HG03457 (cell line): Measurements from ENCODE around the gene TRPC4.

Experiments
- ATAC-seq: cut with Tn5 transposase; IDR thresholded peaks from one replicate; pipeline ENCODE4 v1.9.1; 2021; ENCODE audit warnings: moderate number of reproducible peaks; ENCODE audit not compliant: unreplicated experiment

Gene TRPC4

DNA sequence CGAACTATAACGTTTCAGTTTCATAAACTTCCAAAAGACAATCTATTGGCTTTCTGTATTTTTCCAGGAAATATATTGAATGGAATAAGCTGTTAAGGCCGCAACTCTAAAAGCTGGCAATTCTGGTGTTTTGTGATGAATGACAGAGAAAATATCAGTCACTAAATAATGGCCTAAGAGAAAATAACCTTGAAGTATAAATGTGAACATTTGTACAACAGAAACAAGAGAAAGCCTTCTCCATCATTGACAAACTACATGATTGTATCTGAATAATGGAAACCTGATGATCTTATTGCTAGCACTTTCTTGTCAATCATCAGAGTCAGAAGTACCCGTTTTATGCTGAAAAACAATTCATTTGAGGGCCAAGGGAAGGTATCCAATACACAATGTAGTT lies 134.3 kb downstream of the TRPC4 start:
- no peak for ATAC-seq

DNA sequence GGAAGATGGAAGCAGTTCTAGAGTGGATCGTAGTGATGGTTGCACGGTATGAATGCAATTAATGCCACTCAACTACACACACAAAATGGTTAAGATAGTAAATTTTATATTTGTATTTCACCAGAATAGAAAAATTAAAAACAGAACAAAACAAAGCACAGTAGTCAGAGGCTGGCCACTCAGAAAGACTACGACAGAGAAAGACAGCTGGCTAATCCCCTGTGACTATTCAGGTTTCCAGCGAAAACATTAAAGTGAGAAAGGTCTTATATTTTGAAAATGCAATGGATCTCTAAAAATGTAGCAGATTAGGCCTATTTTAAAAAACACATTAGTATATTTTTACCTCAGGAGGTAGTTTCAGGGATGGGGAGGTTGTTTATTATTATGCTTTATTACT lies 139.7 kb downstream of the TRPC4 start:
- no peak for ATAC-seq

DNA sequence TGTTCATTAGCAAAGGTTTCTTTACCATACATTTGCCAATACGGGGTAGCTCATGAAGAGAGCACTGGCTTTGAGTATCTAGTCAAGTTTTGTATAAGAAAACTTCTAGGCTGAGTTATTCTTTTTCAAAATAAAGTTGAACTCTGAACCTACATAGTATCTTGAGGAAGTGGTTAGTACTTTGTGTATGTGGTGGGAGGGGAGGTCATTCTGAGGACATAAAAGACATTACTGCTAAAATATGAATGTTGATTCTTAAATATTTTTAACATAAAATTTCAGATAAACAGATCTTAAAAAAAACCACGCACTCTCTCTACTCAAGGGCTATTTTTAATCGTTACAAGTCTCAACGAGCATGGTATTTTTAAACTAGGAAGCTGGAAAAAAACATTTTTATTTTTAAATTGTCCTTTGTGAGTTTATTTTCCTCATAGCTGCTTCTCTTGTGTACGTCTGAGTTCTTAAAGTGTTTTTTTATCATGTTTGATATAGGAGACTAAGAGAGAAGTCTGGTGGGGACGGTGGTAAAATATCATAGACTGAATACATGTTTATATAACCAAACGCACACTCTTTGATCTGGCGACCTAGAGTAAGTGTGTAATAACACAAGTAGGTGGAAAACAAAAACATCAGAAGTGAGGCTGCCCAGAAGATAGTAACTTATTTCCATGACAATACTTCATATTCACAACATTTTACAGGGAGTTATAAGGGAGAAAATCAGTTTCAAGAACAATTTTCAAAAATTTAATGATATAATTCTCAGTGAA lies 153.0 kb downstream of the TRPC4 start:
- ATAC-seq = no peak

DNA sequence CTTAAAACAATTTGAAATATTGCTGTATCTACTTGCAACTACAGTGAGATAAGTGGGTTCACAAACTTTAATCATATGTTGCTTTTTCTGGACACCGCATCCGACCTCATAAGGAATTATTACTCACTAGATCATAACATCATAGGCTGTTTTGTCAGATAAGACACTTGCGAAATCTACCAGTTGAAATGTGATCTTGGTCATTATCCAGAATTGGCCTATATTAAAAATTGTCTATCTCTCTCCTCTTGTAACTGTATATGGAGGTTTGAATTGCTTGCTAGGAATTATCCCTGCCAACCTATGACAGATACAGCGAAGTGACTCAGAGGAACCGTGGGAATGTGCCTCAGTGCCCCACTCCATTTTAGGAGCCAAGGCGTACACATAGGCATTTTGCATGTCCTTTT lies 154.0 kb downstream of the TRPC4 start:
- no peak for ATAC-seq

DNA sequence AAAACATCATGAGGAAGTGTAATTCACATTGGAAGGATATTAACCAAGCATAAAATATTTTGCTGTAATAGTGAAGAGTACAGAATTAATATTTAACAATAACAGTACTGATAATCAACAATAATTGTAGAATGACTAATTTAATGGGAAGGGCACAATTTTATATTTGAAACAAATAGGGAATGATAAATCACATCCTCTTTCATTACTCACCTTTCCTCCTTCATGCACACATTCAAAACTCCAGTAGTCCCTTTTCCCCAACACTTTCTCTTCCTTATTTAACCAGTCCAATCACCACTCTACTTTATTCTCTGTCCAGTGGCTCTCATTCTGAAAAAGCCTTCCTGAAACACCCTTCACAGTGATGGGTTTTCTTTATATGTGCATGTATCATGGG lies 160.3 kb downstream of the TRPC4 start:
- no peak for ATAC-seq

DNA sequence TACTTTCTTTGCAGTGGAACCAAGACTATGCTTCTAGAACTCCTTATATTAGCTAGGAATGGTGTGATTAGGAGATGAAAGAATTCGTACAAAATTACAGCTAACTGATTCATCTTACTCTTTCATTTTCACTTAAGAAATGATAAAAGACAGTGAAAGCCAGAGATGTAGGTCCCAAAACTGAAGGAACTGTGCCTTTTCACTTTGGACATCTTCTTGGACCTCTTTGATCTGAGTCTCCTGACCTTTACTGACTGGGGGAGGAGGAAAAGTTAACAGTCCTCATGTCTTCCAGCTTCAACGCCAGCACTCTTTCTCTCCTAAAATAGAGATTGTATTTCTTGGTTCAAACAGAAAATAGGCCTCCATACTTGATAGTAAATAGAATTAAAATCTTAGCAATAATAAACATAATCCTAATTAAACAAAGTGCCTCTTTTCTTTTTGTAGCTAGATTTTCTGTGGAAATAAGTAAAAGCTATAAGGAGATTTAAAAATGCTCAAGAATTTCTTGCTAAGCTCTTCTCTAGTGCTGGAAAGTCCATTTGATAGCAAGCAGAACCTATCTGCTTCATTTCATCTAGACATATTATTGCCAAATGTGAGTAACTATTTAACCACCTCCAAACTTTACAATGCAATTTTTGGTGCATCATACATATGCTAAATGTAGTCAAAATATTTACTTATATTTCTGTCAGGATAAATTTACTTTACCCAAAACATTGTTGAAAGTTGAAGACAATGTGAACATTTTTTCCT lies 161.7 kb downstream of the TRPC4 start:
- ATAC-seq = no peak

DNA sequence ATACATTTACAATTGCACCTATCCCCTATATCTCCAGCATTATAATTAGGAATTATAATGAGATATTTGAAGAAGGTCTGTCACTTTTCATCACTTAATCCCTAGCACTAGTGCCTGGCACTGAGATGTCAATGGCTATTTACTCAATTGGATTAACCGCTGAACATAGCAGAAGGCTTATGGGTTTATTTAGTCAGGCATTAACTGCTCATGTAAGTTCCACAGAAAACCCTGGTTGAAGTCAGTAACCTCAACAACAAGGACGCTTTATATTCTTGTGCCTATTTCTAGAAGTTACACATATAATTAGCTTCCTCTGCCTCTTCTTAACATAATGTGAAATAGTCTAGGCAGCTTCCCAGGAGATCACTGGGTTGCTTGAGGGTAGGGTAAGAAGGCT lies 163.5 kb downstream of the TRPC4 start:
- no peak for ATAC-seq

DNA sequence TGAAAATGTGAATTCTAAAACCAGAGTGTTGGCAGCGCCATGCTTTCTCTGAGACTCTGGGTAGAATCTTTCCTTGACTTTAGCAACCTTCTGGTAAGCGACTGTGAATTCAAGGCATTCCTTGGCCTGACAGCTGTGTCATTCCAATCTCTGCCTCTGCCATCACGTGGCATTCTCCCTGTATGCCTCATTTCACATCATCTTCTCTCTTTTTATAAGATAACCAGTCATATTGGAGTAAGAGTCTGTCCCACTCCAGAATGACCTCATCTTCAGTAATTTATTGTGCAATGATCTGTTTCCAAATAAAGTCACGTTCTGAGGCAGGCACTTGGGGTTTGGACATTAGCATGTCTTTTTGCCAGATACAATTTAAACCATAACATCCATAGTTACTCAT lies 167.6 kb downstream of the TRPC4 start:
- ATAC-seq = no peak

DNA sequence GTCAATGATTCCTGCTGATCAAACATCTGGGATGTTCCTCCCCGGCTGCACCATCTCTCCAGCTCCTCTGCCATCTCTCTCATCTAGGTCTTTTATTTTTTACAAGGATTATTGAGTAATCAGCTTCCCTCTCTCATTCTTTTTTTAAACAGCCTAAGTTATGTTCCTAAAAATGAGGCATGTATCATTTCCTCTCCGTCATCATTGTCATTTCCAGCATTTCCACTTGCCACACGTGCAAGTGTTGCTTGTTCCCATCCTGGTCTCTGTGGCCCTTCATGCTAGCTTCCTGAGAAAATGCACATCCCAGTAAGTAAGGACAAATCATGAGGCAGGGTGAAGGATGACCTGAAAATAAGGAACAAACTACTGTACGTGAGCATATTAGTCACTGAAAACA lies 168.3 kb downstream of the TRPC4 start:
- ATAC-seq = no peak

DNA sequence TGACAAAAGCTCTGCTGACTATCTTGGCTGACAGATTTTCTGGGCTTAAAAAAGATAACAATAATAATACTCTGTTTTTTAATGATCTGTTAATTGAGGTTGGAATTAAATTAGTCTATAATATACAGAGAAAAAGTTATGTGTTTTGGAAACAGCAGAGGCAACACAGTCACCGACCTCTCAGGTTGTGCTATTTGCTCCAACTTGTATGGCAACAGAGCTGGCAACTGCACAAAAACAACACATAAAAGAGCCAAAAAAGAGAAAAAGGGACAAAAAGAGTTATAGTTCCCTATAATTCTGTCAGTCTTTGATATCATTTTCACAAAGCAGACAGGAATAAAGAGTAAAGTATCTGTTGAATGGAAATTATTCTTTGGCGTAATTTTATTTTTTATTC lies 168.7 kb downstream of the TRPC4 start:
- no peak for ATAC-seq

DNA sequence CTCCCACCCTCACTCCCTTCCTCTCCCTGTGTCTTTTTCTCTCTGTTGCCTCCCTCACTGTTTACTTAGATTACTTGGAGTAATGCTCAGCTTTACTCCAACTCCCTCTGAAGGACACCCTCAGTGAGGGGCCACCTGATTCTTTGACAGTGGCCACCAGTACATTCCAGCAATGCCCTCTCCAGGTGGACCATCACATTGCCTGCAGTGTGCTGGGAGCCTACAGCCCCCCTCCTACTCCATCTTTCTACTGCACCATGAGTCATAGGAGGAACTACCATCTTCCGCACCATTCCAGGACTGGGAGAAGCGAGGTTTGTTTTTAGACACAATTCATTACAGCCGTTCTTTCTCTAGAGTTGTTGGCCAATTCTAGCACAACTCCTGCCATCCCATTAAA lies 174.4 kb downstream of the TRPC4 start:
- ATAC-seq = no peak

DNA sequence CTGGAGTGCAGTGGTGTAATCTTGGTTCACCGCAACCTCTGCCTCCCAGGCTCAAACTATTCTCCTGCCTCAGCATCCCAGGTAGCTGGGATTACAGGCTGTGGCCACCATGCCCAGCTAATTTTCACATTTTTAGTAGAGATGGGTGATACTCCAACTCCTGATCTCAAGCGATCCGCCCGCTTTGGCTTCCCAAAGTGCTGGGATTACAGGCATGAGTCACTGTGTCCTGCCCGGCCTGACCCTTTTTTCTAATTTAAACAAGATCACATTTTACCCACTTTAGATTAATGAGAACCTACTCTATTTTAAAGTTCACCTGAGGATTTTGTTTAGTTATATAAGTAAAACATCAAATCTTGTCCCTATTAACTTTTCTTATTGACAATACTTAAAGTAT lies 179.2 kb downstream of the TRPC4 start:
- ATAC-seq = no peak

DNA sequence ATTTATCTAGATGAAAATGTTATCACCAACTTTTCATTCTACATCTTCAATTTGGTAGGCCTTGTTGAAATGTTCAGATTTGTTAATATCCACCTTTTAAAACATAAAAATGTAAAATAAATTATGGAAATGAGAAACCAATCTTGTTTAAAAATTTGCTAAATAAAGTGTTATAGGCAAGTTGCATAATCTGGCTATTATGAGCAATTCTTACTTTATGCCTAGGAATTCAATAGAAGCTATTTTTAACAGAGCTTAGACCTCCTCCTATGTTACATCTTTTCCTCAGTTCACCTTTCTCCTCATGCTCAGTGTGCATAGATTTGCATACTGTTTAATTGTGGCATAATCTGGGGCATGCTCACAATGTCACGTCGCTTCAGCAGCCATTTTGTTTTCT lies 183.1 kb downstream of the TRPC4 start:
- no peak for ATAC-seq

DNA sequence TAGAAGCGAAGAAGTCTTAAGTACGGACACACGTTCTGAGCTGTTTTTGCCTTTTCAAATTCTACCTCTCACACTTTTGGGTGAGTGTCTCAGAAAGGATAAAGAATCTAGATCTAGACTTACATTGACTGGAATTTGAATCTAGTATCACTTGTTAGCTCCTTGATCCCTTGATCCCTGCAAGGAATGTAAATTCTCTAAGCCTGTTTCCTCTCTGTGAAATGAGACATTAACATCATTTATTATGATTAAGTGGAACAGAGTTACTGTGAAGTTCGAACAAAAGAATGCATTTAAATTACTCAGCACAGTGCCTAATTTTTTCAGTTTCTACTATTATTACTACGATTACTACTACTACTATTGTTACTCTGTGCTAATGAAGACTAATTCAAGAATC lies 184.4 kb downstream of the TRPC4 start:
- no peak for ATAC-seq

DNA sequence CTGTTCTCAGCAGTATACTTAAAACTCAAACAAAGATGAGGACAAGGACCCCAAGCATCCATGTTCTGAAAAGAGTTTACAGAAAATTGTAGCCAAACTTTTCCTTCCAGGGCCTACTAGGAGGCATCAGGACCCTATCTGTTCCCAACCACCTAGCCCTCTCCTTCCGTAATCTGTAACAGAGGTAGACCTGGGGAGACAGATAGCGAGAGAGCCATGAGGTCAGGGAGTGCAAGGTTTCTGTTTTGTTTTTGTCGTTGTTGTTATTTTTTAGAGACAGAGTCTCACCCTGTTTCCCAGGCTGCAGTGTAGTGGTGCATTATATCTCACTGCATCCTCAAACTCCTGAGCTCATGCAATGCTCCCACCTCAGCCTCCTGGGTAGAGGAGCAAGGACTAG lies 187.1 kb downstream of the TRPC4 start:
- ATAC-seq = no peak

DNA sequence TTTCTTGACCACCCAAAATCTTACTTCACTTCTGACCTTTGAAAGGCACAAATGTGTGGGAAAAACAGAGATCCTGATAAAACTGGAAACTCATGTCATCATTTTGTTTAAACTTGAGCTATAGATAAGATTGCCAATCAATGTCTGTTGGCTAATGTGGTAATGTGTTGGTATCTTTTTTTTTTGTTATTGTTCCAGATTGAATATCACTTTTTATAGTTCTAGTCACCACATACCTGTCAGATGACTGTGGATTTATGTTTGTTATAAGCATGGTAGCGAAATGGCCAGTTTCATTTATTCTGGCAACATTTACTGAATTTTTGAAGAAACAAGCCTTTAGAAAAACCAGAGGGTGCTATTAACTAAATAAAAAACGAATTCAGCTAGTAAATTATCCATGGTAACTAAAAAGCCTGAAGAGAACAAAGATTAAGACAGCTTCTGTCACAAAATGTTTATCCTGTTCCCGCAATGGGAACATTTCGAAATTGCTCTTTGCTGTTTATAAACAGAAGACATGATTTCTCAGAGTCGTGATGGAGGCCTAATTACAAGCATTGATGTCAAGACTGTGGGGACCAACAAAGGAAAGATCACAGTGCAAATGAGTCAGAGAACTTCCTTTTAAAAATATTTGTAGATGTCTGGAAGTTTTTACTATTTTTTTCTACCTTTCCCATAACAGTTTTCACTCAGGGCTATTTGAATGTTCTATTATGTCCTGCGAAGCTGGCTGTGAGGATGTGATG lies 188.1 kb downstream of the TRPC4 start:
- no peak for ATAC-seq

DNA sequence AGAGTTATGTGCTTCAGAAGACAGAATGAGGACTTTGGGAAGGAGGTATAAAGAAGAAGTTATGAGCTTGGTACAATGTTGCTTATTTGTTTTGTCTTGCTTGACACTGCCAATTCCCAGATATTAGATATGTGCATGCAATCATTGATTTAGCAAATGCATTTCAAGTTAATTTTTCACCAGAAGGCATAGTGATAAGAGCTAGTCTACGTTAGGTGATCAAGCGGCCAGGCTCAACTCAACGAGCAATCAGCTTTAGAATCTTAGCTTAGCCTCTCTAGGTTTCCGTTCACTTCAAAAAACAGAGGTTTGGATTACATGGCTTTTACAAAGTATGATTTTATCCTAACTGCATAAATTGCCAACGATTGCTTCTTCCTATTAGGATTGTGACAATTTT lies 189.4 kb downstream of the TRPC4 start:
- ATAC-seq = no peak

DNA sequence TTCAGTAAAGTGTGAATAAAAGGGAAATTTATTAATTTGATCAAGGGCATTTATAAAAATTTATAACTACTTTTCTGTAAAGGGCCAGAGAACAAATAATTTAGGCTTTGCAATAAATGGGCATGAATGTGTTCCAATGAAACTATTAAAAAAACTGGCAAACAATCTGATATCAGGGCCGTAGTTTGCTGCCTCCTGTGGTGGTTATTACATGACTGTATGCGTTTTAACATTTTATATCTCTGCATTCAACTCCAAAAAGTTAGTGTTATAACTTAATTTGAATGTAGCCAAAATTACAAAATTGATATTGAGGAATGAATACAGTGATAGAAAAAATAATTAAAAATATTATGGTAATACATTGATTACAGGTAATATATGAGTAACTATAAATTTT lies 190.5 kb downstream of the TRPC4 start:
- no peak for ATAC-seq

DNA sequence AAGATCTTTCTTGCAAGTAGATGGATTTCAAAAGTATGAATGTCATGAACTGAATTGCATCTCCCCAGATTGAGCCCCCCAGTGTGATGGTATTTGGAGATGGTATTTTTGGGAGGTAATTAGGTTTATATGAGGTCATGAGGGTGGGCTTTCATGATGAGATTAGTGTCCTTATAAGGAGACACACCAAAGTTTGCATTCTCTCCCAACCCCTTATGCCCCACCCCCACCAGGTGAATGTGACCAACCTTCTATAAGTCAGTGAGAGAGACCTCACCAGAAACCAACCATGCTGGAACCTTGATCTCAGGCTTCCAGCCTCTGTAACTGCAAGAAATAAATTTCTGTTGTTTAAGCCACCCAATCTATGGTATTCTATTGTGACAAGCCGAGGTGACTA lies 199.7 kb downstream of the TRPC4 start:
- ATAC-seq = no peak

DNA sequence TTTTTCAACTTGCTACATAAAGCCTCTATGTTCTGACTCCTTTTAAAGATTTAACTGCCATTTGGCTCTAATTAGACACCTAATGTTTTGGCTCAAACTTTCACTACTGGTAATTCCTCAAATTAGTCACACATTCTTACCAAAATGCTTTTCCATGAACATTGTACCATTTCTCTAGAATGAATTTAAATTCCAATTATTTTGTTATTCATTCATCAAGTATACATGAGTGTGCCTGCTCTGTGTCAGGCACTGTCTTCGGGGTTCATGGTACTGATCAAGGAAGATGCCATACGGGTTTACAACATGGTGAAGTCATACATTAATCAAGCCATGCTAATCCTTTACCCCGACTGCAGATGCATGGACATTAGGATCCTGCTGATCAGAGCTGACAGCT lies 201.9 kb downstream of the TRPC4 start:
- no peak for ATAC-seq

DNA sequence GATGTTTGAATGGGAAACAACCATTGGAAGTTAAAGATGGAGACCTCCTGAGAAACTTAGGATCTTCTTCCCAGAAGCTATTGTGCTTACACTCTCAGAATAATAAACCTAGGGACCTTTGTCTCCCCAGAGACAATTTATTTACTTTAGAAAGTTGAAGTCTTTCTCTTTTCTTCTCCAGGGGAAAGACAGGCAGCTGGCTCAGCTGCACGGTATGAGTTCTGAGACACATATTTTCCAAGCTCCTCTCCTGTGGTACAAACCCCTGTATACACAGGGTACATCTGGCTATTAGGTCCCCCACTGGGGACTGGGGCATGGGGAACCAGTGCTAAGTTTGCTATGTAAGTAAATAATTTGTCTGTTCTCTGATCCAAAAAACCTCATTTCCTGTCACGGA lies 203.5 kb downstream of the TRPC4 start:
- no peak for ATAC-seq

DNA sequence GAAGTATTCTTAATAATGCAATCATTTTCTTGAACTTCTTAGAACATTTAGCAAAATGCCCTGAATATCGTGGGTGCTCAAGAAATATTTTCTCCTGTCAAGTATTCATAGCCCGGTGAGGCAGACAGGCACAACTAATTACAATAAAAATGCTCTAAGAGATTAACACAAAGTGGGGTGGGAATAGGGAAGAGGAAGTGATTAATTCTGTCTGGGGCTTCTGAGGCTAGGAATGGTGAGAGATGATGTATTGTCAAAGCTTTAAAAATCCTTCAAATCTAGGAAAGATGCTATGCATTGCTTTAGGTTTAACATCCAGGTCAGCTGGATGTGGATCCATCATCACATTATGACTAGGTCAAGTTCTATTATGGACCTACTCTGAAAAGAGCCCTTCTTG lies 204.2 kb downstream of the TRPC4 start:
- ATAC-seq = no peak
